Measurements from ENCODE around the gene LECT2.

GRCh38 chr5:135901633-135902032 is 53.1 kb downstream of the LECT2 start:
- TF ChIP-seq CTCF (IDR thresholded peaks at IDR 0.05; ENCODE audit: low read length): no peak
- TF ChIP-seq EZH2 (optimal IDR thresholded peaks at IDR 0.05; ENCODE audit: low read depth, low read length): no peak

Measured in MM.1S (cell line).